Measurements from ENCODE around the gene EXOC1L.

DNA sequence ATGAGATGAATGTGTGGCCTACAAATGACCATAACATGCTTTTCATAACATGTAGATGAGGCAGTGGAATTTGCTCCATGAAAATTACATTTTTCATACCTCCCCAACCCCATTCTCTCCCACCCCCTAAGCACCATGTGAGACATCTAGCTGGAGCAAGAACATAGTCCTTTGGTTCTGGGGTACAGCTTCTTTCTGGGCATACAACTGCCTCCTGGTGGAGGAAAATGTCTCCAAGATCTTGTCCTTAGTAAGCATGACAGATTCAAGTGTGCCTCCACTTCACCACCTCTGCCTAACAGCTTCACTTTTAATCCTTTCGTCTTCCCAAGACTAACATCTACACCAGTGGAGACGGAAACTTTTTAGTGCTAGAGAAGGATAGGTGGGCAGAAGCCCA lies 8.0 kb downstream of the EXOC1L start:
- TF ChIP-seq, protein P1, sequence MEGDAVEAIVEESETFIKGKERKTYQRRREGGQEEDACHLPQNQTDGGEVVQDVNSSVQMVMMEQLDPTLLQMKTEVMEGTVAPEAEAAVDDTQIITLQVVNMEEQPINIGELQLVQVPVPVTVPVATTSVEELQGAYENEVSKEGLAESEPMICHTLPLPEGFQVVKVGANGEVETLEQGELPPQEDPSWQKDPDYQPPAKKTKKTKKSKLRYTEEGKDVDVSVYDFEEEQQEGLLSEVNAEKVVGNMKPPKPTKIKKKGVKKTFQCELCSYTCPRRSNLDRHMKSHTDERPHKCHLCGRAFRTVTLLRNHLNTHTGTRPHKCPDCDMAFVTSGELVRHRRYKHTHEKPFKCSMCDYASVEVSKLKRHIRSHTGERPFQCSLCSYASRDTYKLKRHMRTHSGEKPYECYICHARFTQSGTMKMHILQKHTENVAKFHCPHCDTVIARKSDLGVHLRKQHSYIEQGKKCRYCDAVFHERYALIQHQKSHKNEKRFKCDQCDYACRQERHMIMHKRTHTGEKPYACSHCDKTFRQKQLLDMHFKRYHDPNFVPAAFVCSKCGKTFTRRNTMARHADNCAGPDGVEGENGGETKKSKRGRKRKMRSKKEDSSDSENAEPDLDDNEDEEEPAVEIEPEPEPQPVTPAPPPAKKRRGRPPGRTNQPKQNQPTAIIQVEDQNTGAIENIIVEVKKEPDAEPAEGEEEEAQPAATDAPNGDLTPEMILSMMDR (IDR thresholded peaks at IDR 0.05): no peak
- no peak for TF ChIP-seq POLR2A (IDR thresholded peaks at IDR 0.05)

Data from gastroesophageal sphincter (tissue), 3 donors.